ENCODE results near the gene IL1B. TPM values are rescaled to one million over a fixed set of nuclear protein-coding genes. Genes with fewer than 3 reads are reported as not detected.

The IL1B gene
- total RNA-seq, 1 donor from 2014 or later, result 0.27 TPM

DNA sequence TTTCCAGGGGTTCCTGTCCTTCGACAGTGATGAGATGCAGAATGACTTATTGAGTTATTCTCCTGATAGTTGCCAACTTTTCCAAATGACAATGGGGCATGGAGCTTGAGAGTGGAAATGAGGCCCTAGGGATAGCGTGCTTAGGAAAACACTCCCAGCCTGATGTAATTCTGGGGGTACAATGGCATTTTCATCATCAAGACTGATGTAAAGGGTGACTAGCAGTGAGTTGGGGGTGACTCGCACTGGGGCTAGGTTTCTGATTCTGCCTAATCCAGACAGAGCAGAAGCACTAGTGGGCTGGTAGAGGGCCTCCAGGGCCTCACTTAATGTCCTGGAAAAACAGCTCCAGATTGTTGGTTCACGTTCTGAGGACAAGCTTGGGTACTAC, 40.4 kb upstream of the IL1B start:
- H3K4me1 ChIP-seq, result no peaks in the 10 kb centered on the region
- peaks cover 33% of the 10 kb centered on the region for H3K27me3 ChIP-seq (ENCODE audit: low read depth)
- no peak overlapping the region for H3K27ac ChIP-seq (replicated peaks)
- TF ChIP-seq, protein P1, sequence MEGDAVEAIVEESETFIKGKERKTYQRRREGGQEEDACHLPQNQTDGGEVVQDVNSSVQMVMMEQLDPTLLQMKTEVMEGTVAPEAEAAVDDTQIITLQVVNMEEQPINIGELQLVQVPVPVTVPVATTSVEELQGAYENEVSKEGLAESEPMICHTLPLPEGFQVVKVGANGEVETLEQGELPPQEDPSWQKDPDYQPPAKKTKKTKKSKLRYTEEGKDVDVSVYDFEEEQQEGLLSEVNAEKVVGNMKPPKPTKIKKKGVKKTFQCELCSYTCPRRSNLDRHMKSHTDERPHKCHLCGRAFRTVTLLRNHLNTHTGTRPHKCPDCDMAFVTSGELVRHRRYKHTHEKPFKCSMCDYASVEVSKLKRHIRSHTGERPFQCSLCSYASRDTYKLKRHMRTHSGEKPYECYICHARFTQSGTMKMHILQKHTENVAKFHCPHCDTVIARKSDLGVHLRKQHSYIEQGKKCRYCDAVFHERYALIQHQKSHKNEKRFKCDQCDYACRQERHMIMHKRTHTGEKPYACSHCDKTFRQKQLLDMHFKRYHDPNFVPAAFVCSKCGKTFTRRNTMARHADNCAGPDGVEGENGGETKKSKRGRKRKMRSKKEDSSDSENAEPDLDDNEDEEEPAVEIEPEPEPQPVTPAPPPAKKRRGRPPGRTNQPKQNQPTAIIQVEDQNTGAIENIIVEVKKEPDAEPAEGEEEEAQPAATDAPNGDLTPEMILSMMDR (IDR thresholded peaks at IDR 0.05; ENCODE audit: borderline replicate concordance), result no peak
- H3K36me3 ChIP-seq, result no peaks in the 10 kb centered on the region
- H3K9me3 ChIP-seq (replicated peaks), result no peaks in the 10 kb centered on the region
- intact Hi-C loops (cut with micrococcal nuclease), result no loop called here
- H3K4me3 ChIP-seq, result no peak overlapping the region
- no peak for DNase-seq

DNA sequence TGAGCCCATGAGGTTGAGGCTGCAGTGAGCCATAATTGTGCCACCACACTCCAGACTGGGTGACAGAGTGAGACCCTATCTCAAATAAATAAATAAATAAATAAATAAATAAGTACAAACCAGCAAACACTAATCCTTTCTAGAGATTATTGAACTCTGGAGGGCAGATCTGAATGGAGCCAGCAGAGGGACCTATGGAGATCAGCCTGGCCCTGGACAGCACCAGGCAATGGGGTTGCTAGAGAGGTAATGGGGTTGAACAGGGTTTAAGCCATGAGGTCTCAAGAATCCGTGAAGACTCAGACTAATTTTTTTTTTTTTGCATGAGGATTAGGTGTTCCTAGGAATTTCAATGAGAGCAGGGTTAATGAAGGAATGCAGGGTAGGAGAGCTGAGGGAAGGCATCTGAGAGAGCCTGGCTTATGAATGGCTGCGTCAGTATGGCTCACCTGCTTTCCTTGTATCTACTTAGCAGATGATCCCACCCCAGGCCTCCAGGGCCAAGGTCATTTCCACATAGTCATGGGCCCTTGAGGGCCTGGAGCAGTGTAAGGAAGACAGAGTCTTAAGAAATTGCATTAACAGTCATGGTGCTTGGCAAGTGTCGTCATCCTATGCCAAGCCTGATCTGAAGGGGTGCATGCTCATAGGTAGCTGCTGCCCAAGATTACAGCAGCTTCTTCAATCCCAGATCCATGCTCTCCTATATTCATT, 39.8 kb upstream of the IL1B start:
- no peaks in the 10 kb centered on the region for H3K4me1 ChIP-seq
- DNase-seq, result no peak
- H3K9me3 ChIP-seq (replicated peaks), result no peaks in the 10 kb centered on the region
- peaks cover 34% of the 10 kb centered on the region for H3K27me3 ChIP-seq (ENCODE audit: low read depth)
- no peak overlapping the region for H3K27ac ChIP-seq (replicated peaks)
- no peak overlapping the region for H3K4me3 ChIP-seq
- H3K36me3 ChIP-seq, result no peaks in the 10 kb centered on the region
- TF ChIP-seq, protein P1 (IDR thresholded peaks at IDR 0.05; ENCODE audit: borderline replicate concordance), result no peak
- intact Hi-C loops (cut with micrococcal nuclease), result no loop called here

- Histone ChIP-seq H3K9me3 (replicated peaks) (no peaks in the 10 kb centered on the region), H3K4me1 (peaks cover 16% of the 10 kb centered on the region), H3K4me3 (no peak overlapping the region), H3K27ac (replicated peaks) (no peak overlapping the region), H3K36me3 (no peaks in the 10 kb centered on the region), H3K27me3 (ENCODE audit: low read depth) (peaks cover 27% of the 10 kb centered on the region)
- TF ChIP-seq, protein P1 (IDR thresholded peaks at IDR 0.05; ENCODE audit: borderline replicate concordance), result no peak
- intact Hi-C loops (cut with micrococcal nuclease), result loop anchor here (2.0 kb wide), 1 partner anchor 58 kb away; no protein-coding TSS in a partner anchor
- DNase-seq, result no peak
Measured at GRCh38 chr2:112870841-112871835, 34.6 kb upstream of the IL1B start.

GRCh38 chr2:112869258-112869842, 32.8 kb upstream of the IL1B start:
- DNase-seq, result peak; percentile 74
- H3K4me1 ChIP-seq, result peaks cover 16% of the 10 kb centered on the region
- TF ChIP-seq, protein P1 (IDR thresholded peaks at IDR 0.05; ENCODE audit: borderline replicate concordance), result no peak
- intact Hi-C loops (cut with micrococcal nuclease), result no loop called here
- H3K27ac ChIP-seq (replicated peaks), result peak overlapping the region; percentile 36
- peaks cover 19% of the 10 kb centered on the region for H3K27me3 ChIP-seq (ENCODE audit: low read depth)
- no peak overlapping the region for H3K4me3 ChIP-seq
- no peaks in the 10 kb centered on the region for H3K9me3 ChIP-seq (replicated peaks)
- no peaks in the 10 kb centered on the region for H3K36me3 ChIP-seq
